ENCODE measurements around the gene BTN3A1.
"Not testable (repeated sequence)": the region's sequence is repeated elsewhere in the genome, so short reads cannot be mapped to it uniquely, and the experiment has no call there.

Gene BTN3A1

DNA sequence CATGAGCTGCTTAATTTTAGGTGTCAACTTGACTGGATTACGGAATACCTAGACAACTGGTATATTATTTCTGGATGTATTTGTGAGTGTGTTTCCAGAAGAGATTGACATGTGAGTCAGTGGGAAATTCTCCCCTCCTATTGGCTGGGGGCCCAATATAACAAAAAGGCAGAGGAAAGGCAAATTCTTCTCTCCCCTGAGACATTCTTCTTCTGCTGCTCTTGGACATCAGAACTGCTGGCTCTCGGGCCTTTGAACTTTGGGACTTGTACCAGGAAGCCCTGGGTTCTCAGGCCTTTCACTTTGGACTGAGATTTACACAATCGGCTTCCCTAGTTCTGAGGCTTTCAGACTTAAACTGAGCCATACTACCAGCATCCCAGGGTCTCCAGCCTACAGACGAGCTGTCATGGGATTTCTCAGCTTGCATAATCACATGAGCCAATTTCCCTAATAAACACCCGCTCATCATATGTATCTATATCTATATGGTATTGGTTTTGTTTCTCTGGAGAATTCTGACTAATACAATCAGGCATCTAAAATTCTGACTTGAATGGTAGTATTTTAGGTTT is 30.6 kb downstream of the BTN3A1 start:
- TF ChIP-seq, protein P1, sequence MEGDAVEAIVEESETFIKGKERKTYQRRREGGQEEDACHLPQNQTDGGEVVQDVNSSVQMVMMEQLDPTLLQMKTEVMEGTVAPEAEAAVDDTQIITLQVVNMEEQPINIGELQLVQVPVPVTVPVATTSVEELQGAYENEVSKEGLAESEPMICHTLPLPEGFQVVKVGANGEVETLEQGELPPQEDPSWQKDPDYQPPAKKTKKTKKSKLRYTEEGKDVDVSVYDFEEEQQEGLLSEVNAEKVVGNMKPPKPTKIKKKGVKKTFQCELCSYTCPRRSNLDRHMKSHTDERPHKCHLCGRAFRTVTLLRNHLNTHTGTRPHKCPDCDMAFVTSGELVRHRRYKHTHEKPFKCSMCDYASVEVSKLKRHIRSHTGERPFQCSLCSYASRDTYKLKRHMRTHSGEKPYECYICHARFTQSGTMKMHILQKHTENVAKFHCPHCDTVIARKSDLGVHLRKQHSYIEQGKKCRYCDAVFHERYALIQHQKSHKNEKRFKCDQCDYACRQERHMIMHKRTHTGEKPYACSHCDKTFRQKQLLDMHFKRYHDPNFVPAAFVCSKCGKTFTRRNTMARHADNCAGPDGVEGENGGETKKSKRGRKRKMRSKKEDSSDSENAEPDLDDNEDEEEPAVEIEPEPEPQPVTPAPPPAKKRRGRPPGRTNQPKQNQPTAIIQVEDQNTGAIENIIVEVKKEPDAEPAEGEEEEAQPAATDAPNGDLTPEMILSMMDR (conservative IDR thresholded peaks at IDR 0.05; ENCODE audit: low read depth, low read length), result no peak
- no peak overlapping the region for H3K4me3 ChIP-seq (ENCODE audit: low read length)
- no peak for DNase-seq (ENCODE audit: low read depth)

DNA sequence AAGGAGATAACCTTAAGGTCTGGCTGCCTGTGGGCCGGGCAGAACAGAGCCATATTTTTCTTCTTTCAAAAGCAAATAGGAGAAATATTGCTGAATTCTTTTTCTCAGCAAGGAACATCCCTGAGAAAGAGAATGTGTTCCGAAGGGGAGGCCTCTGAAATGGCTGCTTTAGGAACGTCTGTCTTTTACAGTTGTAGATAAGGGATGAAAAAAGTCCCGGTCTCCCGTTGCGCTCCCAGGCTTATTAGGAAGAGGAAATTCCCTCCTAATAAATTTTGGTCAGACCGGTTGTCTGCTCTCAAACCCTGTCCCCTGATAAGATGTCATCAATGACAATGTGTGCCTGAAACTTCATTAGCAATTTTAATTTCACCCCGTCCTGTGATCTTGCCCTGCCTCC is 31.6 kb downstream of the BTN3A1 start:
- not testable (repeated sequence) for H3K4me3 ChIP-seq (ENCODE audit: low read length); DNase-seq (ENCODE audit: low read depth)

DNA sequence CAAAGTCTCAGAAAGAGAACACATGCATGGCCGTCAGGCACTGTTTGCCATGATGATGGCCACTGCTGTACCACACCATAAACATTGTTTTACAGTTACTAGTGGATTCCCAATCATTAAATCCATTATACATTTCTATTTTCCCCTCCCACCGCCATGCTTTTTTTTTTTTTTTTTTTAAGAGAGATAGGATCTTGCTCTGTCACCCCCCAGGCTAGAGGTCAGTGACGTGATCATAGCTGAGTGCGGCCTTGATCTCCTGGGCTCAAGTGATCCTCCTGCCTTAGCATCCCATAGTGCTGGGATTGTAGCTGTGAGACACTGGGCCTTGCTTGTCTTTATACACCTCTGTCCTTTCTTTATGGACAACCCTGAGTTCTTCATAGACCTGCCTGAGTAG is 33.9 kb downstream of the BTN3A1 start:
- TF ChIP-seq, protein P1 (conservative IDR thresholded peaks at IDR 0.05; ENCODE audit: low read depth, low read length), result no peak
- DNase-seq (ENCODE audit: low read depth), result no peak
- no peak overlapping the region for H3K4me3 ChIP-seq (ENCODE audit: low read length)

DNA sequence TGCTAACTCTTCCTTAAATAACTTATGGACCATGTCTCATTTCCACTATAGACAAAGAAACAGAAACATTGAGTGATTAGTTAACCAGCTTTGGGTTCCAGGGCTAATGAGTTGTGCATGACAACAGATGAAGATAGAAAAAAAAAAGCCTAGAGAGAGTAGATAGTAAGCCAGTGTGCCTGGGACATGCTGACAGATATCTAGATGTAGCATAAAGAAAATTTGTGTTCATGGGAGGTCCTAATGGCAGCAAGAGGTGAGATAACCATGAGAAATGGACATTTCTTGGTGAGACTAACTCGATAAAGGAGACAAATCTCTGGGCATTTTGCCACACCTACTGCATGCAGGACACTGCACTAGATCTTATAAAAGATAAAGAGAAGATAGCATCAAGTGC is 35.5 kb downstream of the BTN3A1 start:
- H3K4me3 ChIP-seq (ENCODE audit: low read length), result no peak overlapping the region
- DNase-seq (ENCODE audit: low read depth), result no peak
- TF ChIP-seq, protein P1 (conservative IDR thresholded peaks at IDR 0.05; ENCODE audit: low read depth, low read length), result no peak

DNA sequence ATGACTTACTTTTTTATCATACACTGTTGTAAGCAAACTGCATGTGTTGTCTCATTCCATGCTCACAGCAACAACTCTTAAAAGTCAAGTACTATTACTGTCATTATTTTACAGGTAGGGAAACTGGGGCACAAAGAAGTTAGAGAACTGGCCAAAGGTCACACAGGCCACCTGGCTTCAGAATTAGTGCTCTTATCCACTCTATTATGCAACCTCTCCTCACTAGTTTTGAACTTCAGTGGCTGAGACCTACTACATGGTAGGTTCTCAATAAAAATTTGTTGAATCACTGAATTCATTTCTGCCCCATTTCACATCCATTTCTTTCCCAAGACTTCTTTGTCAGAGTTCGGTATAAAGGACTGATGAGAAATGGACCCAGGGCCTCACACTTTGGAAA is 35.9 kb downstream of the BTN3A1 start:
- DNase-seq (ENCODE audit: low read depth), result no peak
- TF ChIP-seq, protein P1 (conservative IDR thresholded peaks at IDR 0.05; ENCODE audit: low read depth, low read length), result no peak
- H3K4me3 ChIP-seq (ENCODE audit: low read length), result no peak overlapping the region

DNA sequence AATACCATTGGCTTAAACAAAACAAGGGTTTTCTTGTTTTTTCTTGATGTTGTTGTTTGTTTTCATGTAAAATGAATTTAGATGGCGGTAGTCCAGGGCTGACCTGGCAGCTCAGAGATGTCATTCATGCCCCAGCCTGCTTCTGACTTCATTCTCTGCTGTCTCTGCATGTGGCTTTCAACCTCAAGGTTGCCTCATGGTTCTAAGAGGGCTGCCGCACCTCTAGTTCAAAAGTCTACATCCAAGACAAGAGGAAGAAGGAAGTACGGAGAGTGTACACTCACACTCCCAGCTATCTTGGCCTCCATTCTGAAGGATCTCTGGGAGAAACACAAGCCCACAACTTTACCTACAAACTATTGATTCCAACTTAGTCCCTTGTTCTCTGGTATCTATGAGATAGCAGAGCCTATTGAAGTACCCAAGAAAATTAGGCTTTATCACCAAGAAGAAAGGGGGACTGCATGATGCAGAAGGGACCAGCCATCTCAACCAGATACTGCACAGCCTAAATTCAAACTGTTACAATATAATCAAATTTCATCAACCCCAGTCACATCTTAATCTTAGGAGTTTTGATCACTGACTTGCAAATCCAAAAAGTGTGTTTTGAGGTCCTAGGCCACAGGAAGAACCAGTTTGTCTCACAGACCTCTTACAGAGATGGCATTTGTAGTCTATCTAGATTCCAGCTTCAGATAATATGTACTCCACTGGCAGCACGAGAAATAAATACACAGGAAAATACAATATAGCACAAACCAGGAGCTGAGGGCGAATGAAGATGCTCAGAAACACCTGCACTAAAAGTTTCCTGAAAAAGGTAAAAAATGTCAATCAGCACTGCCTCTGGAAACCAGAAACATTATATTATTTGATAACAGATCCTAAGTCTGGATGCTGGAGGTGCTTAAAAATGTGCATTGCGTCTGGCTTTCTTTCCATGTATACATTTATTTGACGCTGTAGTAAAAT is 37.4 kb downstream of the BTN3A1 start:
- no peak for DNase-seq (ENCODE audit: low read depth)
- TF ChIP-seq, protein P1 (conservative IDR thresholded peaks at IDR 0.05; ENCODE audit: low read depth, low read length), result no peak
- H3K4me3 ChIP-seq (ENCODE audit: low read length), result no peak overlapping the region

DNA sequence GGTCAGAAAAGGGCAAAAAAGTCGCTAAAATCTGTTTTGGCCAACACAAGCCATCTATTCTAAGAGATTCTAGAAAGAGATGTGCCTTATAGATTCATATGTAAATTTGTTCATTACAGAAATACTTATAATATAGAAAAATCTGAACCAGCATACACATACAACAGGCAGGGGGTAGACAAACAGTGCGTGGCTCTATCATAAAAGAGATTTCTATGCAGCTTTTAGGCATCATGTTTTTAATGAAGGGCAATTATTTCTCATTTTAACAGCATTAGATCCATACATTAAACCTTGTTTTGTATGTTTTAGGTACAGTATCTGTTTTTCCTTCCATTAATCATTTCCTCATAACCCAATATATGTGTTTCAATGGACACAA is 38.9 kb downstream of the BTN3A1 start:
- peak overlapping the region; percentile 60 for H3K4me3 ChIP-seq (ENCODE audit: low read length)
- TF ChIP-seq, protein P1 (conservative IDR thresholded peaks at IDR 0.05; ENCODE audit: low read depth, low read length), result no peak
- DNase-seq (ENCODE audit: low read depth), result no peak
